Nephron (organoid): ENCODE data around the gene TPI1.
"Not testable (repeated sequence)": the region's sequence is repeated elsewhere in the genome, so short reads cannot be mapped to it uniquely, and the experiment has no call there.

ENCODE experiments used
- H3K27ac Mint-ChIP-seq, 3 experiments: 2 replicates each; pipeline ENCODE4 v1.8.0; 2020; ENCODE audit warnings: mixed read lengths in 3 of 3, mild to moderate bottlenecking in 2 of 3, moderate library complexity in 1 of 3
- H3K27me3 Mint-ChIP-seq: 2 replicates; pipeline ENCODE4 v1.8.0; 2021; ENCODE audit warnings: low read depth, mild to moderate bottlenecking, moderate library complexity, mixed read lengths
- H3K36me3 Mint-ChIP-seq: 2 replicates; pipeline ENCODE4 v1.8.0; 2020; ENCODE audit warnings: low read depth, mixed read lengths
- H3K4me1 Mint-ChIP-seq: 2 replicates; pipeline ENCODE4 v1.8.0; 2020; ENCODE audit warnings: mixed read lengths
- H3K4me3 Mint-ChIP-seq, 3 experiments: 2 replicates each; pipeline ENCODE4 v1.8.0; 2020; ENCODE audit warnings: mild to moderate bottlenecking in 3 of 3, mixed read lengths in 3 of 3, moderate library complexity in 2 of 3
- H3K9me3 Mint-ChIP-seq: 2 replicates; pipeline ENCODE4 v1.8.0; 2020; ENCODE audit warnings: mixed read lengths
- CTCF ChIP-seq, 3 experiments: fragments of 200-600 bp; sonication (generic); IDR thresholded peaks; one replicate each; pipeline ENCODE4 v1.5.0; 2021; ENCODE audit warnings: antibody characterized with exemption in 3 of 3; ENCODE audit not compliant: unreplicated experiment in 3 of 3

The TPI1 gene

GRCh38 chr12:6902448-6902847 lies 35.1 kb downstream of the TPI1 start:
- no peaks in the 10 kb centered on the region for H3K36me3 Mint-ChIP-seq
- TF ChIP-seq CTCF (IDR thresholded peaks at IDR 0.05; ENCODE audit: unreplicated experiment in 3 of 3), result no peak
- H3K4me1 Mint-ChIP-seq, result peaks cover 4% of the 10 kb centered on the region
- no peak overlapping the region for H3K27ac Mint-ChIP-seq
- H3K4me3 Mint-ChIP-seq, result no peak overlapping the region
- H3K27me3 Mint-ChIP-seq, result no peaks in the 10 kb centered on the region
- no peaks in the 10 kb centered on the region for H3K9me3 Mint-ChIP-seq

DNA sequence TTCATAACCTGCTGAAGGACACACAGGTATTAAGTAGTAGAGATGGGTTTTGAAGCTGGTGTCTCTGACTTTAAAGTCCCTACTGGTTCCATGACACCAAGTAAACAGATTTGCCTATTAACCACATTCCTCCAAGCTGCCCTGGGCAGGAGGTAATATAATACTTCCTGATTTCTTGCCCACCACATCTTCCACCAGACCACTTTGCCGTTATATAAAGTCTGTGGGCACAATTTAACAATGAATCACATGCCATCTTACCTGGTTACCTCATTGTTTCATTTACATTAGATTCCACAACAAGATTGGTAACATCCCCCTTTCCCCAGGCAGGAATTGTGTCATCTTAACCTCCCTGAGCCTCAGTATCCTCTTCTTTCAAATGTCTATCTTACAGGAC lies 36.4 kb downstream of the TPI1 start:
- H3K36me3 Mint-ChIP-seq, result no peaks in the 10 kb centered on the region
- no peak overlapping the region for H3K27ac Mint-ChIP-seq
- no peak for TF ChIP-seq CTCF (IDR thresholded peaks at IDR 0.05; ENCODE audit: unreplicated experiment in 3 of 3)
- H3K4me1 Mint-ChIP-seq, result peaks cover 4% of the 10 kb centered on the region
- H3K27me3 Mint-ChIP-seq, result no peaks in the 10 kb centered on the region
- no peaks in the 10 kb centered on the region for H3K9me3 Mint-ChIP-seq
- H3K4me3 Mint-ChIP-seq, result no peak overlapping the region

GRCh38 chr12:6904280-6905276 lies 37.2 kb downstream of the TPI1 start, which contains the start of gene LRRC23:
Gene LRRC23 (plus strand): TSS chr12:6904822. CDS start chr12:6905634, 812 bp downstream.
- H3K27me3 Mint-ChIP-seq, result no peaks in the 10 kb centered on the region
- no peak for TF ChIP-seq CTCF (IDR thresholded peaks at IDR 0.05; ENCODE audit: unreplicated experiment in 3 of 3)

GRCh38 chr12:6905414-6906040 lies 38.2 kb downstream of the TPI1 start:
- peaks cover 4% of the 10 kb centered on the region for H3K4me1 Mint-ChIP-seq
- H3K9me3 Mint-ChIP-seq, result no peaks in the 10 kb centered on the region
- H3K36me3 Mint-ChIP-seq, result no peaks in the 10 kb centered on the region
- H3K4me3 Mint-ChIP-seq, result no peak overlapping the region
- no peak overlapping the region for H3K27ac Mint-ChIP-seq
- no peak for TF ChIP-seq CTCF (IDR thresholded peaks at IDR 0.05; ENCODE audit: unreplicated experiment in 3 of 3)
- H3K27me3 Mint-ChIP-seq, result no peaks in the 10 kb centered on the region

More at GRCh38 chr12:6904280-6905276, 37.2 kb downstream of the TPI1 start, which contains the start of gene LRRC23:
- Mint-ChIP-seq H3K9me3 (no peaks in the 10 kb centered on the region), H3K4me1 (peaks cover 4% of the 10 kb centered on the region), H3K36me3 (no peaks in the 10 kb centered on the region), H3K27ac (no peak within 1 kb of the TSS), H3K4me3 (no peak within 1 kb of the TSS)

GRCh38 chr12:6908141-6908540 lies 40.8 kb downstream of the TPI1 start:
- not testable (repeated sequence) for H3K4me1 Mint-ChIP-seq, H3K36me3 Mint-ChIP-seq, H3K4me3 Mint-ChIP-seq, H3K9me3 Mint-ChIP-seq, H3K27ac Mint-ChIP-seq
- peaks cover 17% of the 10 kb centered on the region for H3K27me3 Mint-ChIP-seq

- peaks cover under 1% of the 10 kb centered on the region for H3K4me1 Mint-ChIP-seq
- no peak overlapping the region for H3K27ac Mint-ChIP-seq
- peaks cover 27% of the 10 kb centered on the region for H3K27me3 Mint-ChIP-seq
- H3K9me3 Mint-ChIP-seq, result no peaks in the 10 kb centered on the region
- H3K36me3 Mint-ChIP-seq, result no peaks in the 10 kb centered on the region
- no peak for TF ChIP-seq CTCF (IDR thresholded peaks at IDR 0.05; ENCODE audit: unreplicated experiment in 3 of 3)
- no peak overlapping the region for H3K4me3 Mint-ChIP-seq
Observed at GRCh38 chr12:6909421-6910145, 42.3 kb downstream of the TPI1 start.
